Osteocyte (in vitro differentiated cells): ENCODE data around the gene CAMKK2. TPM values are rescaled to one million over a fixed set of nuclear protein-coding genes. Genes with fewer than 3 reads are reported as not detected.

ENCODE experiments used
- DNase-seq: peaks from one replicate; pipeline ENCODE4 v3.0.0; 2021; ENCODE audit warnings: mixed read lengths; ENCODE audit not compliant: unreplicated experiment; ENCODE audit errors: extremely low spot score
- H3K27ac Mint-ChIP-seq: one replicate; pipeline ENCODE4 v1.8.0; 2021; ENCODE audit warnings: mild to moderate bottlenecking, mixed read lengths; ENCODE audit not compliant: unreplicated experiment
- H3K27me3 Mint-ChIP-seq: one replicate; pipeline ENCODE4 v1.8.0; 2021; ENCODE audit warnings: mixed read lengths; ENCODE audit not compliant: unreplicated experiment
- H3K36me3 Mint-ChIP-seq: one replicate; pipeline ENCODE4 v1.8.0; 2021; ENCODE audit warnings: mixed read lengths; ENCODE audit not compliant: unreplicated experiment
- H3K4me1 Mint-ChIP-seq: one replicate; pipeline ENCODE4 v1.8.0; 2021; ENCODE audit warnings: mixed read lengths; ENCODE audit not compliant: unreplicated experiment
- H3K4me3 Mint-ChIP-seq: one replicate; pipeline ENCODE4 v1.8.0; 2021; ENCODE audit warnings: mild to moderate bottlenecking, moderate library complexity, mixed read lengths; ENCODE audit not compliant: unreplicated experiment
- H3K9me3 Mint-ChIP-seq: one replicate; pipeline ENCODE4 v1.8.0; 2021; ENCODE audit warnings: mixed read lengths; ENCODE audit not compliant: unreplicated experiment
- CTCF ChIP-seq: fragments of 200-600 bp; sonication (generic); IDR thresholded peaks from 2 replicates; pipeline ENCODE4 v1.5.0; 2021; ENCODE audit warnings: antibody characterized with exemption, mild to moderate bottlenecking, moderate library complexity
- long read RNA-seq: library from polyadenylated mRNA; unstranded; transcript quantifications from one replicate; pipeline ENCODE4 v2.0.0, GENCODE V29; 2021
- total RNA-seq: library from RNA; stranded (reverse); gene quantifications from 2 replicates; pipeline ENCODE4 v1.2.1, GENCODE V29; 2021

CAMKK2 gene
- 33.0 TPM in 2 replicates for total RNA-seq
- long read RNA-seq, partial matches to known transcripts: 0 of 17 reads
- long read RNA-seq, other reads (novel, unspliced or antisense): 17 of 17 reads

- no peaks in the 10 kb centered on the region for H3K9me3 Mint-ChIP-seq
- peaks cover under 1% of the 10 kb centered on the region for H3K27me3 Mint-ChIP-seq
These were observed at the start of gene CAMKK2 for GRCh38 chr12:121296618-121297434. Gene CAMKK2 (minus strand): TSS chr12:121296709. CDS start chr12:121274526, 22,183 bp downstream.

GRCh38 chr12:121345151-121345815 is 48.8 kb upstream of the CAMKK2 start:
- Mint-ChIP-seq H3K4me1 (peaks cover 3% of the 10 kb centered on the region), H3K4me3 (no peak overlapping the region), H3K27me3 (no peaks in the 10 kb centered on the region), H3K9me3 (no peaks in the 10 kb centered on the region), H3K36me3 (peaks cover 42% of the 10 kb centered on the region), H3K27ac (no peak overlapping the region)
- TF ChIP-seq CTCF: no peak
- DNase-seq: no peak

More at GRCh38 chr12:121296618-121297434, at the start of gene CAMKK2:
- Mint-ChIP-seq H3K4me1 (peaks cover 12% of the 10 kb centered on the region), H3K36me3 (no peaks in the 10 kb centered on the region), H3K27ac (peak within 1 kb of the TSS; percentile 71), H3K4me3 (peak within 1 kb of the TSS; percentile 84)
- DNase-seq: peak; percentile 95
- TF ChIP-seq CTCF: peak; percentile 8

- no peaks in the 10 kb centered on the region for H3K27me3 Mint-ChIP-seq
- peaks cover 43% of the 10 kb centered on the region for H3K36me3 Mint-ChIP-seq
- TF ChIP-seq CTCF: no peak
- H3K27ac Mint-ChIP-seq: no peak overlapping the region
- H3K4me3 Mint-ChIP-seq: no peak overlapping the region
- DNase-seq: no peak
- no peaks in the 10 kb centered on the region for H3K4me1 Mint-ChIP-seq
- H3K9me3 Mint-ChIP-seq: no peaks in the 10 kb centered on the region
These were observed 48.0 kb upstream of the CAMKK2 start for GRCh38 chr12:121344506-121344905.

- peaks cover 33% of the 10 kb centered on the region for H3K36me3 Mint-ChIP-seq
- H3K4me3 Mint-ChIP-seq: no peak overlapping the region
- H3K27ac Mint-ChIP-seq: peak overlapping the region; percentile 71
- H3K9me3 Mint-ChIP-seq: no peaks in the 10 kb centered on the region
- TF ChIP-seq CTCF: no peak
- no peaks in the 10 kb centered on the region for H3K4me1 Mint-ChIP-seq
- no peak for DNase-seq
- H3K27me3 Mint-ChIP-seq: no peaks in the 10 kb centered on the region
These were observed 40.9 kb upstream of the CAMKK2 start for GRCh38 chr12:121337416-121337815.
